ENCODE measurements around the gene RRP36.
"Not testable (repeated sequence)": the region's sequence is repeated elsewhere in the genome, so short reads cannot be mapped to it uniquely, and the experiment has no call there.

Gene RRP36

GRCh38 chr6:43037197-43037596 is 15.8 kb downstream of the RRP36 start:
- ChIA-PET POLR2A (no interaction called here), CTCF (no interaction called here)

GRCh38 chr6:43037706-43038105 is 16.3 kb downstream of the RRP36 start:
- no peak for DNase-seq (ENCODE audit: low read depth, low spot score)

More at GRCh38 chr6:43037197-43037596, 15.8 kb downstream of the RRP36 start:
- DNase-seq (ENCODE audit: low read depth, low spot score): no peak
- no peak for TF ChIP-seq CTCF (IDR thresholded peaks at IDR 0.05; ENCODE audit: insufficient read depth, low read length, missing control alignments)
- no peak overlapping the region for H3K4me3 ChIP-seq (ENCODE audit: low read depth, low read length)

GRCh38 chr6:43038727-43039126 is 17.3 kb downstream of the RRP36 start:
- DNase-seq (ENCODE audit: low read depth, low spot score): no peak
- ChIA-PET POLR2A (interaction anchor here (0.9 kb wide), 1 partner anchor 14 kb away, joined by 3 read pairs; no protein-coding TSS in a partner anchor), CTCF (interaction anchor here (1.7 kb wide), 1 partner anchor 32 kb away, joined by 6 read pairs; no protein-coding TSS in a partner anchor)
- no peak for TF ChIP-seq CTCF (IDR thresholded peaks at IDR 0.05; ENCODE audit: insufficient read depth, low read length, missing control alignments)
- H3K4me3 ChIP-seq (ENCODE audit: low read depth, low read length): no peak overlapping the region

More at GRCh38 chr6:43037706-43038105, 16.3 kb downstream of the RRP36 start:
- POLR2A ChIA-PET: interaction anchor here (0.7 to 0.9 kb wide), 3 partner anchors 13 to 16 kb away, joined by 3 read pairs; partner anchors contain the start of gene CUL7
- CTCF ChIA-PET: no interaction called here
- no peak for TF ChIP-seq CTCF (IDR thresholded peaks at IDR 0.05; ENCODE audit: insufficient read depth, low read length, missing control alignments)
- H3K4me3 ChIP-seq (ENCODE audit: low read depth, low read length): no peak overlapping the region

GRCh38 chr6:43040542-43041257 is 19.3 kb downstream of the RRP36 start:
- no peak for DNase-seq (ENCODE audit: low read depth, low spot score)
- no peak for TF ChIP-seq CTCF (IDR thresholded peaks at IDR 0.05; ENCODE audit: insufficient read depth, low read length, missing control alignments)
- ChIA-PET POLR2A (no interaction called here), CTCF (no interaction called here)
- no peak overlapping the region for H3K4me3 ChIP-seq (ENCODE audit: low read depth, low read length)

- H3K4me3 ChIP-seq (ENCODE audit: low read depth, low read length); CTCF ChIA-PET; POLR2A ChIA-PET; DNase-seq (ENCODE audit: low read depth, low spot score): not testable (repeated sequence)
Observed at GRCh38 chr6:43041475-43041874, 20.1 kb downstream of the RRP36 start.

GRCh38 chr6:43043310-43043709 is 21.9 kb downstream of the RRP36 start:
- TF ChIP-seq CTCF (IDR thresholded peaks at IDR 0.05; ENCODE audit: insufficient read depth, low read length, missing control alignments): no peak
- CTCF ChIA-PET: interaction anchor here (0.7 to 0.8 kb wide), 2 partner anchors 11 to 99 kb away, joined by 3 read pairs; partner anchors contain the start of gene CUL7
- DNase-seq (ENCODE audit: low read depth, low spot score): no peak
- no peak overlapping the region for H3K4me3 ChIP-seq (ENCODE audit: low read depth, low read length)
- POLR2A ChIA-PET: interaction anchor here (0.6 kb wide), 1 partner anchor 1295 kb away, joined by 5 read pairs; no protein-coding TSS in a partner anchor

All from AG04449 (cell line).